K562 (cell line): ENCODE data around the gene TBX1. TPM values are rescaled to one million over a fixed set of nuclear protein-coding genes. Genes with fewer than 3 reads are reported as not detected.
A peak's percentile ranks its signal among the peaks of the same experiment; 100 is the strongest.

Source experiments
- ATF2 ChIP-seq: sonication (generic); formaldehyde crosslinking; IDR thresholded peaks from 2 replicates; pipeline ENCODE4 v1.8.1; 2022; ENCODE audit warnings: missing genetic modification reagents
- BACH1 ChIP-seq: fragments of 200-800 bp; sonication (Bioruptor generic); IDR thresholded peaks from 2 replicates; pipeline ENCODE4 v1.6.1; 2016; ENCODE audit warnings: missing genetic modification characterization, missing compliant biosample characterization
- CBX8 ChIP-seq: fragments of 200-600 bp; sonication (generic); IDR thresholded peaks from 2 replicates; pipeline ENCODE4 v1.6.1; 2012; ENCODE audit warnings: borderline replicate concordance, mixed run types, low read depth, mild to moderate bottlenecking, moderate library complexity, mixed read lengths, low read length, control low read depth, inconsistent platforms; ENCODE audit not compliant: poor library complexity, severe bottlenecking; ENCODE audit errors: extremely low read depth
- CCAR2 ChIP-seq: fragments of 200-400 bp; formaldehyde crosslinking; IDR thresholded peaks from 2 replicates; pipeline ENCODE4 v1.6.1; 2017; ENCODE audit warnings: mild to moderate bottlenecking, low read depth, low read length
- DACH1 ChIP-seq: fragments of 450-650 bp; IDR thresholded peaks from 2 replicates; pipeline ENCODE4 v1.6.1; 2018; ENCODE audit not compliant: partially characterized antibody
- ERF ChIP-seq: fragments of 450-650 bp; formaldehyde crosslinking; IDR thresholded peaks from 2 replicates; pipeline ENCODE4 v1.4.0; 2020; ENCODE audit warnings: mild to moderate bottlenecking, mixed read lengths
- HDAC1 ChIP-seq, 2 experiments: fragments of 450-650 bp; IDR thresholded peaks; 2 replicates each; pipeline ENCODE4 v1.6.1; 2016 to 2017; ENCODE audit warnings: inconsistent platforms in 1 of 2, mild to moderate bottlenecking in 1 of 2, moderate library complexity in 1 of 2
- HNRNPH1 ChIP-seq: fragments of 200-400 bp; formaldehyde crosslinking; optimal IDR thresholded peaks from 2 replicates; pipeline ENCODE3; 2017; ENCODE audit warnings: low read depth, mild to moderate bottlenecking, low read length, moderate library complexity
- IRF2 ChIP-seq: sonication (generic); formaldehyde crosslinking; IDR thresholded peaks from 2 replicates; pipeline ENCODE4 v1.8.1; 2022; ENCODE audit warnings: mild to moderate bottlenecking, missing genetic modification reagents
- JUND ChIP-seq, 2 experiments: IDR thresholded peaks; 2 replicates in 1 of 2; 3 replicates in 1 of 2; pipeline ENCODE4 v1.6.1; 2011; ENCODE audit warnings: borderline replicate concordance in 2 of 2, low read depth in 2 of 2, low read length in 2 of 2, improper control_type of control experiment in 1 of 2, missing biosample characterization in 1 of 2, missing genetic modification characterization in 1 of 2, missing genetic modification reagents in 1 of 2
- KAT8 ChIP-seq: fragments of 450-650 bp; IDR thresholded peaks from 2 replicates; pipeline ENCODE4 v1.6.1; 2016; ENCODE audit warnings: low read depth, mild to moderate bottlenecking
- KLF1 ChIP-seq: fragments of 450-650 bp; IDR thresholded peaks from 2 replicates; pipeline ENCODE4 v1.6.1; 2016; ENCODE audit warnings: missing genetic modification characterization, missing compliant biosample characterization
- PHF8 ChIP-seq: fragments of 200-600 bp; sonication (generic); IDR thresholded peaks from 2 replicates; pipeline ENCODE4 v1.6.1; 2012; ENCODE audit warnings: mixed run types, mild to moderate bottlenecking, inconsistent platforms, low read length, moderate library complexity, borderline replicate concordance
- PYGO2 ChIP-seq: fragments of 450-650 bp; IDR thresholded peaks from 2 replicates; pipeline ENCODE4 v1.6.1; 2016; ENCODE audit warnings: mild to moderate bottlenecking, missing genetic modification characterization, moderate library complexity, missing compliant biosample characterization
- SAFB ChIP-seq: fragments of 200-400 bp; formaldehyde crosslinking; IDR thresholded peaks from 2 replicates; pipeline ENCODE4 v1.6.1; 2017; ENCODE audit warnings: low read depth, low read length, borderline replicate concordance
- SOX6 ChIP-seq: fragments of 450-650 bp; IDR thresholded peaks from 2 replicates; pipeline ENCODE4 v1.6.1; 2014; ENCODE audit warnings: mild to moderate bottlenecking
- TBL1XR1 ChIP-seq, 2 experiments: IDR thresholded peaks; 2 replicates each; pipeline ENCODE4 v1.6.1; 2012; ENCODE audit warnings: improper control_type of control experiment in 2 of 2, low read length in 2 of 2, mild to moderate bottlenecking in 1 of 2
- THAP12 ChIP-seq: fragments of 250-450 bp; sonication (Bioruptor Pico); IDR thresholded peaks from 2 replicates; pipeline ENCODE4 v1.9.0; 2021; ENCODE audit warnings: mild to moderate bottlenecking, inconsistent platforms
- XRCC3 ChIP-seq: fragments of 450-650 bp; IDR thresholded peaks from 2 replicates; pipeline ENCODE4 v1.6.1; 2017; ENCODE audit warnings: mild to moderate bottlenecking, moderate library complexity
- ZNF146 ChIP-seq: IDR thresholded peaks from one replicate; pipeline ENCODE4 v1.6.1; 2018; ENCODE audit warnings: missing compliant biosample characterization; ENCODE audit not compliant: unreplicated experiment
- ZNF586 ChIP-seq: fragments of 450-650 bp; formaldehyde crosslinking; conservative IDR thresholded peaks from 2 replicates; pipeline ENCODE4 v1.4.0; 2020; ENCODE audit warnings: mild to moderate bottlenecking, moderate library complexity
- polyA plus RNA-seq, 8 experiments: library from polyadenylated mRNA; depleted of rRNA in 4 of 8; stranded (reverse) in 5 of 8; unstranded in 3 of 8; fragments of >200 nt; fragmentation: Nextera tagmentation in 2 of 8; fragmentation: Illumina TruSeq in 1 of 8; extraction: Ambion mirVana in 2 of 8; extraction: Trizol in 1 of 8; gene quantifications; 2 replicates each; pipeline versions ENCODE4 v1.2.1 to v1.2.3, GENCODE V29; 2011 to 2014; ENCODE audit warnings: inconsistent platforms in 1 of 8, missing spikeins in 1 of 8
- total RNA-seq, 7 experiments: library from RNA; depleted of rRNA in 6 of 7; stranded (reverse); fragments of >200 nt in 6 of 7; fragmentation: Illumina TruSeq in 2 of 7; extraction: Trizol in 2 of 7; gene quantifications; 2 replicates each; pipeline versions ENCODE4 v1.2.1 to v1.2.3, GENCODE V29; 2011 to 2021; ENCODE audit warnings: low replicate concordance in 1 of 7
- TF ChIP-seq, protein P1 (sequence below): sonication (generic); formaldehyde crosslinking; IDR thresholded peaks from 2 replicates; pipeline ENCODE4 v1.8.0; 2022; ENCODE audit warnings: mild to moderate bottlenecking, missing genetic modification reagents

Gene TBX1
- total and polyA plus RNA-seq, 9 of the 15 experiments (the other 6 are each of a cell fraction or from before 2014, with no cell fraction given) = 0.07 to 35.0 (median 3.9) TPM

DNA sequence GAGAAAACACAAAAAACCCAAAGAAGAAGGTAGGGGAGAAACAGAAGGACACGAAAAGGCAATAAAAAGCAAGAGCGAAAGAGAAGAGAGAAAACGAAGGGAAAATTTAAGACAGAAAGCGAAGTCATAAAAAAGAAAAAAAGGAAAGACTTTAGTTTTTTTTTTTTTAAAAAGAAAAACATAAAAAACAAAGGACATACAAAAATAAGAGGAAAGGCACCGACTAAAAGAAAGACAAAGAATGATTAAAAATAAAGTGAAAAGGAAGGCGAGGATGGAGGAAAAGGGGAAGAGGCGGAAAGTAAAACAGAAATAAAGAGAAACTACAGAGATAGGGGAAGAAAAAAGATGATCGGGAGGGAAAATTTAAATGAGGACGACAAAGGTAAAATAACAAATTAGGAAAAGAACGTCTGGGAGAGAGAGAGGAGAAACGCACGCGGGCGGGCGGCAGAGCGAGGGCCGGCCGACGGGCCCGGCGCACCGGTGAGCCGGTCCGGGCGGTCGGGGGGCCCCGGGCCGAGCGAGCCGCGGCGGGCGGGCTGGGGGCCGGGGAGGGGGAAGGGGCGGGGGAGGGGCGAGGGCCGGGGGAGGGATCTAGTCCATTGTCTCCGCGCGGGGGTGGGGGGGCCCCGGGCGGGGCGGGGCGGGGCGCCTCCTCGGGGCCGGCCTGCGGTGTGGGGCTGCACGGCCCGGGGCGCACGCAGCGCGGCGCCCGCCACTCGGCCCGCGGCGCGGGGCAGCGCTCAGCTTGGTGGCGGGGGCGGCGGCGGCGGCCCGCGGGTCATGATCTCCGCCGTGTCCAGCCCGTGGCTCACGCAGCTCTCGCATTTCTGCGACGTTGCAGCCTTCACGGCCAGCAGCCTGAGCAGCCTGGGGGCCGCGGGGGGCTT, at the start of gene TBX1 (continued):
- TF ChIP-seq ATF2 (no peak), XRCC3 (no peak), HNRNPH1 (no peak), THAP12 (CRISPR knock-in tag) (peak; percentile 30; the same call in 1 of the 2 replicates), JUND (IDR thresholded peaks at IDR 0.05; ENCODE audit: borderline replicate concordance, low read depth, low read length) (no peak), JUND (tag; IDR thresholded peaks at IDR 0.05; ENCODE audit: borderline replicate concordance, low read depth, low read length) (no peak), CCAR2 (no peak), SAFB (no peak), TBL1XR1 (IDR thresholded peaks at IDR 0.05; ENCODE audit: low read length in 2 of 2) (peak in 1 of 2 experiments; percentile 54; a peak in 1 of 4 replicates), DACH1 (no peak), SOX6 (no peak), IRF2 (no peak), PHF8 (peak; percentile 64; the same call in 1 of the 2 replicates), ERF (CRISPR knock-in tag) (no peak; the same call in 1 of the 2 replicates), HDAC1 (IDR thresholded peaks at IDR 0.05) (peak in 1 of 2 experiments; percentile 91; a peak in 3 of 4 replicates), KAT8 (no peak; the same call in 1 of the 2 replicates), PYGO2 (tag) (no peak), ZNF586 (CRISPR knock-in tag) (0 out of 2 replicates have a peak, but pooled peaks have one; percentile 5), CBX8 (no peak), KLF1 (tag) (no peak), BACH1 (tag) (no peak), ZNF146 (CRISPR knock-in tag) (no peak)
- TF ChIP-seq, protein P1, sequence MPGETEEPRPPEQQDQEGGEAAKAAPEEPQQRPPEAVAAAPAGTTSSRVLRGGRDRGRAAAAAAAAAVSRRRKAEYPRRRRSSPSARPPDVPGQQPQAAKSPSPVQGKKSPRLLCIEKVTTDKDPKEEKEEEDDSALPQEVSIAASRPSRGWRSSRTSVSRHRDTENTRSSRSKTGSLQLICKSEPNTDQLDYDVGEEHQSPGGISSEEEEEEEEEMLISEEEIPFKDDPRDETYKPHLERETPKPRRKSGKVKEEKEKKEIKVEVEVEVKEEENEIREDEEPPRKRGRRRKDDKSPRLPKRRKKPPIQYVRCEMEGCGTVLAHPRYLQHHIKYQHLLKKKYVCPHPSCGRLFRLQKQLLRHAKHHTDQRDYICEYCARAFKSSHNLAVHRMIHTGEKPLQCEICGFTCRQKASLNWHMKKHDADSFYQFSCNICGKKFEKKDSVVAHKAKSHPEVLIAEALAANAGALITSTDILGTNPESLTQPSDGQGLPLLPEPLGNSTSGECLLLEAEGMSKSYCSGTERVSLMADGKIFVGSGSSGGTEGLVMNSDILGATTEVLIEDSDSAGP = no peak
